A549 (cell line): ENCODE data around the gene NOS2.
"Not testable (repeated sequence)": the region's sequence is repeated elsewhere in the genome, so short reads cannot be mapped to it uniquely, and the experiment has no call there.

Source experiments
- CHD2 ChIP-seq: fragments of 150-350 bp; IDR thresholded peaks from 2 replicates; pipeline ENCODE4 v1.6.1; 2014; ENCODE audit warnings: low read length; ENCODE audit not compliant: partially characterized antibody
- CHD4 ChIP-seq: fragments of 200-600 bp; sonication (generic); IDR thresholded peaks from 2 replicates; pipeline ENCODE4 v1.6.1; 2016; ENCODE audit warnings: antibody characterized with exemption, mild to moderate bottlenecking, borderline replicate concordance
- EP300 ChIP-seq, 2 experiments: fragments of >200 bp; sonication (Bioruptor Twin); formaldehyde crosslinking; IDR thresholded peaks; 2 replicates in 1 of 2; 3 replicates in 1 of 2; pipeline ENCODE4 v1.6.1; 2016 to 2017
- HMGXB4 ChIP-seq: fragments of 250-450 bp; sonication (Bioruptor Pico); IDR thresholded peaks from 2 replicates; pipeline ENCODE4 v1.5.0; 2021; ENCODE audit warnings: mild to moderate bottlenecking, moderate library complexity, borderline replicate concordance
- POLR2A ChIP-seq: IDR thresholded peaks from 2 replicates; pipeline ENCODE4 v1.6.1; 2012; ENCODE audit warnings: mild to moderate bottlenecking, low read length
- SMC3 ChIP-seq: fragments of >200 bp; sonication (Bioruptor Twin); formaldehyde crosslinking; IDR thresholded peaks from 3 replicates; pipeline ENCODE4 v1.6.1; 2018; ENCODE audit warnings: inconsistent platforms
- TF ChIP-seq, protein P1 (sequence below): fragments of >200 bp; sonication (Bioruptor Twin); formaldehyde crosslinking; IDR thresholded peaks from 3 replicates; pipeline ENCODE4 v1.5.1; 2016
- TF ChIP-seq, protein P2 (sequence below): fragments of 450-650 bp; IDR thresholded peaks from 2 replicates; pipeline ENCODE4 v1.6.1; 2014; ENCODE audit warnings: antibody characterized with exemption
- TF ChIP-seq, protein P3 (sequence below): fragments of 200-600 bp; sonication (generic); IDR thresholded peaks from 2 replicates; pipeline ENCODE4 v1.6.1; 2016; ENCODE audit warnings: antibody characterized with exemption, mild to moderate bottlenecking, moderate library complexity
- TF ChIP-seq, protein P4 (sequence below): IDR thresholded peaks from 2 replicates; pipeline ENCODE4 v1.6.1; 2012

DNA sequence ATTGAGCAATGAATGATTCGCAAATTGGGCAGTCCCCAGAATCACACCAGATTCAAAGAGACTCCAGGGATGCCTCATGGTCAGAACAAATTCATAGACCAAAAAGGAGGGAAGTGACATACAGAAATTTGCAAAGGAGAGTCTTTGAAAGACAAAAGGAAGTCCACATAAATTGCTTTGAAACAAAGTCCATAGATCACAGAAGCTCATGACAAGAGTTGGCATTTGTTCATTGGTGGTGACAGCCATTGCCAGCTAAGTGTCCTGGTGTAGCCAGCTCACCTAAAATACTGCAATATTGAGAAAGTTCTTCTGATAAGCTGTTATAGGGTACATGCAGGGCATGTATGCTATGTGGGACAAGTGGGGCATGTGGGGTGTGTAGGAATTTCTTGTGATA, 37.4 kb upstream of the NOS2 start:
- not testable (repeated sequence) for TF ChIP-seq CHD4; HMGXB4 (CRISPR knock-in tag); SMC3; EP300 (IDR thresholded peaks at IDR 0.05); CHD2; POLR2A
- TF ChIP-seq, protein P1, sequence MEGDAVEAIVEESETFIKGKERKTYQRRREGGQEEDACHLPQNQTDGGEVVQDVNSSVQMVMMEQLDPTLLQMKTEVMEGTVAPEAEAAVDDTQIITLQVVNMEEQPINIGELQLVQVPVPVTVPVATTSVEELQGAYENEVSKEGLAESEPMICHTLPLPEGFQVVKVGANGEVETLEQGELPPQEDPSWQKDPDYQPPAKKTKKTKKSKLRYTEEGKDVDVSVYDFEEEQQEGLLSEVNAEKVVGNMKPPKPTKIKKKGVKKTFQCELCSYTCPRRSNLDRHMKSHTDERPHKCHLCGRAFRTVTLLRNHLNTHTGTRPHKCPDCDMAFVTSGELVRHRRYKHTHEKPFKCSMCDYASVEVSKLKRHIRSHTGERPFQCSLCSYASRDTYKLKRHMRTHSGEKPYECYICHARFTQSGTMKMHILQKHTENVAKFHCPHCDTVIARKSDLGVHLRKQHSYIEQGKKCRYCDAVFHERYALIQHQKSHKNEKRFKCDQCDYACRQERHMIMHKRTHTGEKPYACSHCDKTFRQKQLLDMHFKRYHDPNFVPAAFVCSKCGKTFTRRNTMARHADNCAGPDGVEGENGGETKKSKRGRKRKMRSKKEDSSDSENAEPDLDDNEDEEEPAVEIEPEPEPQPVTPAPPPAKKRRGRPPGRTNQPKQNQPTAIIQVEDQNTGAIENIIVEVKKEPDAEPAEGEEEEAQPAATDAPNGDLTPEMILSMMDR, result not testable (repeated sequence)
- TF ChIP-seq, protein P2, sequence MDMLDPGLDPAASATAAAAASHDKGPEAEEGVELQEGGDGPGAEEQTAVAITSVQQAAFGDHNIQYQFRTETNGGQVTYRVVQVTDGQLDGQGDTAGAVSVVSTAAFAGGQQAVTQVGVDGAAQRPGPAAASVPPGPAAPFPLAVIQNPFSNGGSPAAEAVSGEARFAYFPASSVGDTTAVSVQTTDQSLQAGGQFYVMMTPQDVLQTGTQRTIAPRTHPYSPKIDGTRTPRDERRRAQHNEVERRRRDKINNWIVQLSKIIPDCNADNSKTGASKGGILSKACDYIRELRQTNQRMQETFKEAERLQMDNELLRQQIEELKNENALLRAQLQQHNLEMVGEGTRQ, result not testable (repeated sequence)
- TF ChIP-seq, protein P3, sequence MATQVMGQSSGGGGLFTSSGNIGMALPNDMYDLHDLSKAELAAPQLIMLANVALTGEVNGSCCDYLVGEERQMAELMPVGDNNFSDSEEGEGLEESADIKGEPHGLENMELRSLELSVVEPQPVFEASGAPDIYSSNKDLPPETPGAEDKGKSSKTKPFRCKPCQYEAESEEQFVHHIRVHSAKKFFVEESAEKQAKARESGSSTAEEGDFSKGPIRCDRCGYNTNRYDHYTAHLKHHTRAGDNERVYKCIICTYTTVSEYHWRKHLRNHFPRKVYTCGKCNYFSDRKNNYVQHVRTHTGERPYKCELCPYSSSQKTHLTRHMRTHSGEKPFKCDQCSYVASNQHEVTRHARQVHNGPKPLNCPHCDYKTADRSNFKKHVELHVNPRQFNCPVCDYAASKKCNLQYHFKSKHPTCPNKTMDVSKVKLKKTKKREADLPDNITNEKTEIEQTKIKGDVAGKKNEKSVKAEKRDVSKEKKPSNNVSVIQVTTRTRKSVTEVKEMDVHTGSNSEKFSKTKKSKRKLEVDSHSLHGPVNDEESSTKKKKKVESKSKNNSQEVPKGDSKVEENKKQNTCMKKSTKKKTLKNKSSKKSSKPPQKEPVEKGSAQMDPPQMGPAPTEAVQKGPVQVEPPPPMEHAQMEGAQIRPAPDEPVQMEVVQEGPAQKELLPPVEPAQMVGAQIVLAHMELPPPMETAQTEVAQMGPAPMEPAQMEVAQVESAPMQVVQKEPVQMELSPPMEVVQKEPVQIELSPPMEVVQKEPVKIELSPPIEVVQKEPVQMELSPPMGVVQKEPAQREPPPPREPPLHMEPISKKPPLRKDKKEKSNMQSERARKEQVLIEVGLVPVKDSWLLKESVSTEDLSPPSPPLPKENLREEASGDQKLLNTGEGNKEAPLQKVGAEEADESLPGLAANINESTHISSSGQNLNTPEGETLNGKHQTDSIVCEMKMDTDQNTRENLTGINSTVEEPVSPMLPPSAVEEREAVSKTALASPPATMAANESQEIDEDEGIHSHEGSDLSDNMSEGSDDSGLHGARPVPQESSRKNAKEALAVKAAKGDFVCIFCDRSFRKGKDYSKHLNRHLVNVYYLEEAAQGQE, result not testable (repeated sequence)
- TF ChIP-seq, protein P4, sequence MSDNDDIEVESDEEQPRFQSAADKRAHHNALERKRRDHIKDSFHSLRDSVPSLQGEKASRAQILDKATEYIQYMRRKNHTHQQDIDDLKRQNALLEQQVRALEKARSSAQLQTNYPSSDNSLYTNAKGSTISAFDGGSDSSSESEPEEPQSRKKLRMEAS, result not testable (repeated sequence)
